ENCODE measurements around the gene TCF25. TPM values are rescaled to one million over a fixed set of nuclear protein-coding genes. Genes with fewer than 3 reads are reported as not detected.

Gene TCF25
- total RNA-seq, 2 experiments from 2014 or later, result 306 to 307 TPM

DNA sequence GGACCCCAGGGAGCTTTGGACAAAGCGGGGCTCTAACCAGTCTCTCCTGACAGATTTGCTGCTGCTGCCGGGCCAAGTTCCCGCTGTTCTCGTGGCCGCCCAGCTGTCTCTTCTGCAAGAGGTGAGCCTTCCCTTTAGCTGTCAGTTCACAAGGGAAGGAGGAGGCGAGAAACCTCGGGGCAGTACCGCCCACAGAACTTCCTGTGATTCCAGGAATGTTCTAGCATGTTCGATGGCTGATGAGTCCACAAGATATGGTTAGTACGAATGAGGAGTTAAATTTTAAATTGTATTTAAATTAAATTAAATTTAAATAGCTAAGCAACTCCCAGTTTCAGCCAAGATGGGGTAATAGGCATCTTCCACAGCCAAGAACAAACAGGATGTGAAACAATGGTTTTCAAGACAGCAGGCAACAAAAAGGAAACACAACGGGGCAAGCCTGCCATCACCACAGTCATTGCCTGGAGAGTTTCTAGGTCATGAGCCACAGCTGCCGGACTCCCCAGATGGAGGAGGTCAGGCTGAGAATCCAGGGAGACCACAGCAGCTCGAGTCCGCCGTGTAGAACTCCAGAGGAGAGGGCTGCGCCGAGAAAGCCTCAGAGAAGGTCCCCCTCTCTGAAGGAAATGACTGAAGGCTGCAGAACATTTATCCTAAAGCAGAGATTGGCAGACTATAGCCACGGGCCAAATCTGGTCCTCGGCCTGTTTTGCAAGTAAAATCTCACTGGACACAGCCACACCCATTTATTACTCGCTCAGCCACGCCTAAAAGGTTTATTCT, 9.5 kb upstream of the TCF25 start:
- TF ChIP-seq, protein P1, sequence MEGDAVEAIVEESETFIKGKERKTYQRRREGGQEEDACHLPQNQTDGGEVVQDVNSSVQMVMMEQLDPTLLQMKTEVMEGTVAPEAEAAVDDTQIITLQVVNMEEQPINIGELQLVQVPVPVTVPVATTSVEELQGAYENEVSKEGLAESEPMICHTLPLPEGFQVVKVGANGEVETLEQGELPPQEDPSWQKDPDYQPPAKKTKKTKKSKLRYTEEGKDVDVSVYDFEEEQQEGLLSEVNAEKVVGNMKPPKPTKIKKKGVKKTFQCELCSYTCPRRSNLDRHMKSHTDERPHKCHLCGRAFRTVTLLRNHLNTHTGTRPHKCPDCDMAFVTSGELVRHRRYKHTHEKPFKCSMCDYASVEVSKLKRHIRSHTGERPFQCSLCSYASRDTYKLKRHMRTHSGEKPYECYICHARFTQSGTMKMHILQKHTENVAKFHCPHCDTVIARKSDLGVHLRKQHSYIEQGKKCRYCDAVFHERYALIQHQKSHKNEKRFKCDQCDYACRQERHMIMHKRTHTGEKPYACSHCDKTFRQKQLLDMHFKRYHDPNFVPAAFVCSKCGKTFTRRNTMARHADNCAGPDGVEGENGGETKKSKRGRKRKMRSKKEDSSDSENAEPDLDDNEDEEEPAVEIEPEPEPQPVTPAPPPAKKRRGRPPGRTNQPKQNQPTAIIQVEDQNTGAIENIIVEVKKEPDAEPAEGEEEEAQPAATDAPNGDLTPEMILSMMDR (IDR thresholded peaks at IDR 0.05), result no peak
- DNase-seq (peak in 9 of 14 experiments; percentile 21 to 81 (median 44)), ATAC-seq (ENCODE audit: poor library complexity) (peak; percentile 59)
- Histone ChIP-seq H3K27ac (ENCODE audit: low read depth in 1 of 2, low read length in 2 of 2) (peak overlapping the region; percentile 60 to 69), H3K36me3 (ENCODE audit: insufficient read depth, low read length) (no peaks in the 10 kb centered on the region), H3K4me3 (ENCODE audit: low read length) (peak overlapping the region; percentile 24), H3K27me3 (ENCODE audit: control insufficient read depth in 1 of 2, insufficient read depth in 2 of 2, low read length in 2 of 2) (no peaks in the 10 kb centered on the region), H3K9me3 (ENCODE audit: control insufficient read depth in 1 of 2, insufficient read depth in 1 of 2, low read length in 2 of 2) (peaks cover 0 to 10% of the 10 kb centered on the region in 2 experiments), H3K4me1 (ENCODE audit: insufficient read depth, low read length) (peaks cover 42% of the 10 kb centered on the region)
- no peaks in the 10 kb centered on the region for H3K9me3 Mint-ChIP-seq
- intact Hi-C loops (cut with DNase I, micrococcal nuclease), result loop anchor here in 1 of 2 experiments (10.0 kb wide), 1 partner anchor 289 kb away; the partner anchor contains the start of gene CPNE7
- H3K36me3 Mint-ChIP-seq (ENCODE audit: low read depth), result no peaks in the 10 kb centered on the region
- H3K4me3 Mint-ChIP-seq, result peak overlapping the region; percentile 78
- no peaks in the 10 kb centered on the region for H3K27me3 Mint-ChIP-seq
- POLR2A ChIA-PET, result interaction anchor here (0.7 to 5.4 kb wide), 10 partner anchors 9 to 163 kb away, joined by 3 to 104 read pairs (median 4); partner anchors contain the start of genes SPATA2L, SPIRE2 and TCF25
- peaks cover 29% of the 10 kb centered on the region for H3K4me1 Mint-ChIP-seq (ENCODE audit: low read depth)
- CTCF ChIA-PET, result interaction anchor here (0.8 to 6.0 kb wide), 4 partner anchors 101 to 162 kb away, joined by 3 to 73 read pairs (median 3); partner anchors contain the start of gene SPATA2L
- H3K27ac Mint-ChIP-seq, result peak overlapping the region; percentile 66

DNA sequence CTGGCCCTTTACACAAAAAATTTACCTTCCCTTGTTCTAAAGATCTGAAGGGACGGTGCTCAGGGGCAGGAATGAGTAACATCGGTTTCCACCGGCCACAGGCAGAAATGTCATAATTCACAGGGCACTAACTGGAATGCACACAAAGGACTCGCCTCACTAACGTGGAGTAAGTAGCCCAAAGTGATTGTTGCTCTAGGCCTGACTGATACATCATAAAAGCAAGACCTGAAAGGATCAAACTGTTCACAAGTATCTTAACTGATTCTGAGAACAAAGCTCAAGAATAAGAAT, 8.9 kb upstream of the TCF25 start:
- Histone ChIP-seq H3K4me1 (ENCODE audit: insufficient read depth, low read length) (peaks cover 42% of the 10 kb centered on the region), H3K27me3 (ENCODE audit: control insufficient read depth in 1 of 2, insufficient read depth in 2 of 2, low read length in 2 of 2) (no peaks in the 10 kb centered on the region), H3K9me3 (ENCODE audit: control insufficient read depth in 1 of 2, insufficient read depth in 1 of 2, low read length in 2 of 2) (peaks cover 0 to 10% of the 10 kb centered on the region in 2 experiments), H3K36me3 (ENCODE audit: insufficient read depth, low read length) (no peaks in the 10 kb centered on the region), H3K27ac (ENCODE audit: low read depth in 1 of 2, low read length in 2 of 2) (peak overlapping the region; percentile 32 to 69), H3K4me3 (ENCODE audit: low read length) (no peak overlapping the region)
- Mint-ChIP-seq H3K4me1 (ENCODE audit: low read depth) (peaks cover 29% of the 10 kb centered on the region), H3K27ac (peak overlapping the region; percentile 66), H3K9me3 (no peaks in the 10 kb centered on the region), H3K4me3 (peak overlapping the region; percentile 23), H3K27me3 (no peaks in the 10 kb centered on the region), H3K36me3 (ENCODE audit: low read depth) (no peaks in the 10 kb centered on the region)
- TF ChIP-seq, protein P1 (IDR thresholded peaks at IDR 0.05), result no peak
- intact Hi-C loops (cut with DNase I, micrococcal nuclease), result loop anchor here in 1 of 2 experiments (10.0 kb wide), 1 partner anchor 290 kb away; the partner anchor contains the start of gene CPNE7
- POLR2A ChIA-PET, result interaction anchor here (0.8 to 5.4 kb wide), 9 partner anchors 9 to 164 kb away, joined by 3 to 104 read pairs (median 4); partner anchors contain the start of genes SPATA2L, SPIRE2 and TCF25
- ATAC-seq (ENCODE audit: poor library complexity) (no peak), DNase-seq (no peak)
- CTCF ChIA-PET, result interaction anchor here (0.8 to 6.0 kb wide), 3 partner anchors 103 to 162 kb away, joined by 3 to 73 read pairs (median 3); partner anchors contain the start of gene SPATA2L

DNA sequence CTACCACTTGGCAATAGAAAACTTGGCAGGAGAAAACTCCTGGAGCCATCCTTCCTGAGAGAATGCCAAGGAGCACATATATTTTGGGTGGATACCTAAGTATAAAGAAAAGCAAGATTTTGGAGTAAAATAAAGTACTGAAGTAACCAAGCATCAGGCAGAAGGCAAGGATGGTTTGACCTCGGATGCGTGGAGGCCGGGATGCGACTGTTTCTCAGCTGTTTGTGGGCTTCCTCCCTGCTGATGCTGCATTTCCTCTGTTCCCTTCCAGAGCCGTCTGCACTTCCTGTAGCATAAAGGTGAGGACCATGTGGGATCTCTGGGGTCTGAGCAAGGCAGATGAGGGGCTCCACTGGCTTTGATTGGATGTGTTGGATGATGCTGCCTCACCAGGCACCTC, 5.5 kb upstream of the TCF25 start:
- POLR2A ChIA-PET, result no interaction called here
- peaks cover 3% of the 10 kb centered on the region for H3K36me3 Mint-ChIP-seq (ENCODE audit: low read depth)
- peaks cover 0 to 10% of the 10 kb centered on the region in 2 experiments for H3K9me3 ChIP-seq (ENCODE audit: control insufficient read depth in 1 of 2, insufficient read depth in 1 of 2, low read length in 2 of 2)

More for the DNA sequence above, 5.5 kb upstream of the TCF25 start:
- H3K27ac ChIP-seq (ENCODE audit: low read depth in 1 of 2, low read length in 2 of 2), result no peak overlapping the region
- no peak overlapping the region for H3K4me3 ChIP-seq (ENCODE audit: low read length)
- Mint-ChIP-seq H3K4me1 (ENCODE audit: low read depth) (peaks cover 27% of the 10 kb centered on the region), H3K4me3 (peak overlapping the region; percentile 25), H3K27me3 (no peaks in the 10 kb centered on the region), H3K9me3 (no peaks in the 10 kb centered on the region), H3K27ac (no peak overlapping the region)
- ATAC-seq (ENCODE audit: poor library complexity), result no peak
- H3K36me3 ChIP-seq (ENCODE audit: insufficient read depth, low read length), result no peaks in the 10 kb centered on the region
- TF ChIP-seq, protein P1 (IDR thresholded peaks at IDR 0.05), result no peak
- CTCF ChIA-PET, result interaction anchor here (1.0 kb wide), 1 partner anchor 168 kb away, joined by 4 read pairs; no protein-coding TSS in a partner anchor
- DNase-seq, result no peak
- H3K4me1 ChIP-seq (ENCODE audit: insufficient read depth, low read length), result peaks cover 36% of the 10 kb centered on the region
- no peaks in the 10 kb centered on the region for H3K27me3 ChIP-seq (ENCODE audit: control insufficient read depth in 1 of 2, insufficient read depth in 2 of 2, low read length in 2 of 2)
- intact Hi-C loops (cut with DNase I, micrococcal nuclease), result loop anchor here in 1 of 2 experiments (10.0 kb wide), 1 partner anchor 293 kb away; the partner anchor contains the start of gene CPNE7
